Measurements from ENCODE around the gene PGLYRP4. TPM values are rescaled to one million over a fixed set of nuclear protein-coding genes. Genes with fewer than 3 reads are reported as not detected.

PGLYRP4 gene
- total and polyA plus RNA-seq, 2 experiments from 2014 or later, result not detected

DNA sequence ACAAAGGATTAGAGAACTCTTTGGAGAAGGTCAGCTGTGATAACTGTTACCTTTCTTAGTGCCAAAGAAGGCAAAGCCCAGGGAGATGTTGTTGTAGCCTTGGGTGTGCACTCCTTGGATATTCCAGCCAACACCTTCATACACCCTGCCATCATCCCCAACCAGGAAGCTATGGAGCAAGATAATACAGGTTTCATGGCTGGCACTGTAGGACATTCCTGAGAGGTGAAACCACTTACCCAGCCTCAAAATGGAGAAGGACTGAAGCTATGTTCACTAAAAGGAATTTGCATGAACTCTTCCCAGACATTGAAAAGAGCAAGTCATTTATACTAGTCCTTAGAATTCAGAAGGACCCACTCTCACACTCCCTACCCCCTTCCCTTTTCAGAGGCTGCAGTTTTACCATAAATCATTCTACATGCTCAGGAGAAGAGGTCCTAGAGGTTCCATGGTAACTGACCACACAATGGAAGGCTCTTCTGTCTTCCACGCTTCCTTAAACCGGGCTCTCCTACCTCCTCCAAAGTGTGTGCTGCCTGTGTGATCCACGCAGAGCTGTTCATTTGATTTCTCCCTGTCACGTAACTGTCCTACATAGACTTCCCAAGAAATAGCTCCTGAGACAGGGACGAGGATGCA, 5.5 kb downstream of the PGLYRP4 start:
- in situ Hi-C loops (cut with MboI), result no loop called here
- DNase-seq, result no peak
- H3K27ac ChIP-seq, result no peak overlapping the region
- H3F3A ChIP-seq (ENCODE audit: insufficient read depth), result no peaks in the 10 kb centered on the region
- H2AFZ ChIP-seq, result no peak overlapping the region
- H3K79me2 ChIP-seq (ENCODE audit: insufficient read depth), result no peaks in the 10 kb centered on the region
- no peak for TF ChIP-seq EZH2phosphoT487 (IDR thresholded peaks at IDR 0.05; ENCODE audit: insufficient read depth, low read depth)
- no peak for TF ChIP-seq EZH2 (IDR thresholded peaks at IDR 0.05; ENCODE audit: insufficient read depth, poor library complexity, severe bottlenecking)
- H3K4me3 ChIP-seq, result no peak overlapping the region
- no peaks in the 10 kb centered on the region for H4K20me1 ChIP-seq (ENCODE audit: insufficient read depth)
- H3K9me2 ChIP-seq (ENCODE audit: insufficient read depth), result no peaks in the 10 kb centered on the region
- 18 to 22% methylated on average over 5 of the region's 5 CpGs for WGBS, 2 experiments (ENCODE audit: low coverage in 1 of 2, low lambda C conversion rate in 2 of 2, missing lambda C conversion rate in 2 of 2)
- no peaks in the 10 kb centered on the region for H3K9me3 ChIP-seq (ENCODE audit: low read depth)
- H3K36me3 ChIP-seq (ENCODE audit: low read depth), result no peaks in the 10 kb centered on the region
- H3K4me2 ChIP-seq (ENCODE audit: unreplicated experiment), result no peak overlapping the region
- no peak overlapping the region for H3K9ac ChIP-seq
- H3K4me1 ChIP-seq (ENCODE audit: insufficient read depth), result no peaks in the 10 kb centered on the region
- peaks cover 16% of the 10 kb centered on the region for H3K27me3 ChIP-seq (replicated peaks; ENCODE audit: insufficient read depth)

DNA sequence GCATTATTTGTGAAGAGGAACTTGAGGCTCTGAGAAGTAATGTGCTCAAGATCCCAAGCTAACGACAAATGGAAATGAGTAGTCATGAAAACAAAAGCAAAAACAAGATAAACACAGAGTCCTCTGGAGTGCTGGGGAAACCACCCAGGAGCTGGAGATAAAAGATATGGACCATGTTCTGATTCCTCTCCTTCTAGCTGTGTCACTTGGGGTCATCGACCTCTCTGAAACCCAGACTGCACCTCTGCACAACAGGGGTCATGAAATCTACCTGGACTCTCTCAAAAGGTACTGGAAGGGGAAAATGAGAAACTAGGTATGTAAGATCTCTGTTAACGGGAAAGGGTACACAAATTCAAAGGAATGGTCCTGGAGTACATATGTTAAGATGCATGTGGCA, 6.5 kb downstream of the PGLYRP4 start:
- Histone ChIP-seq H3K4me3 (no peak overlapping the region), H3K27me3 (replicated peaks; ENCODE audit: insufficient read depth) (peaks cover 16% of the 10 kb centered on the region), H3K4me1 (ENCODE audit: insufficient read depth) (no peaks in the 10 kb centered on the region), H2AFZ (no peak overlapping the region), H3K9me2 (ENCODE audit: insufficient read depth) (no peaks in the 10 kb centered on the region), H3F3A (ENCODE audit: insufficient read depth) (no peaks in the 10 kb centered on the region), H3K79me2 (ENCODE audit: insufficient read depth) (no peaks in the 10 kb centered on the region), H4K20me1 (ENCODE audit: insufficient read depth) (no peaks in the 10 kb centered on the region), H3K4me2 (ENCODE audit: unreplicated experiment) (no peak overlapping the region), H3K9me3 (ENCODE audit: low read depth) (no peaks in the 10 kb centered on the region), H3K27ac (no peak overlapping the region), H3K9ac (no peak overlapping the region), H3K36me3 (ENCODE audit: low read depth) (no peaks in the 10 kb centered on the region)
- in situ Hi-C loops (cut with MboI), result no loop called here
- 45 to 57% methylated on average over 3 of the region's 3 CpGs for WGBS, 2 experiments (ENCODE audit: low coverage in 1 of 2, low lambda C conversion rate in 2 of 2, missing lambda C conversion rate in 2 of 2)
- TF ChIP-seq EZH2phosphoT487 (IDR thresholded peaks at IDR 0.05; ENCODE audit: insufficient read depth, low read depth), result no peak
- TF ChIP-seq EZH2 (IDR thresholded peaks at IDR 0.05; ENCODE audit: insufficient read depth, poor library complexity, severe bottlenecking), result no peak
- no peak for DNase-seq

DNA sequence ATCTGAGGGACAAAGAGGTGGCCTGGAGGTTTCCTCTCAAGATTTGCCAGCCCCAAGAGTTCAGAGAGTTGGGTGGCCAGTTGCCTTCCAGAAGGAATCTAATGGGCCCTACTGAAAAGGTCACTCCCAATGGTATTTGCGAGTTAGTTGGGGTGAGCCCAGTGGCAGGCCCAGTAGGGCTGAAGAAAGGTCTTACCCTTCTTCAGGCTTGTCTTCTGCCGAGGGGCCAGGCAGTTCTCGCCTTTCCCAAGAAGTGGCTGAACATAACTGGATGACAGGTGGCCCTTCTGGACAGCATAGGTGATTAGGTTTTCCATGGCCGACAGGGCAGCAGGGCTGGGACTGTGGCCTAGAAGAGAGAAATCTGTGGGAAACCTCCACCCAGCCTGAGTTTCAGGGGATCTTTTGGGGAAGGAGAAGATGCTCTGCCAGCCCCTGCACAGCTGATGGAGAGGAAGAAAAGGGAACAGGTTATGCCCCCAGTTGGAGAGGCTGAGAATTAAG, 7.2 kb downstream of the PGLYRP4 start:
- Histone ChIP-seq H3K4me3 (no peak overlapping the region), H3K9ac (no peak overlapping the region), H4K20me1 (ENCODE audit: insufficient read depth) (no peaks in the 10 kb centered on the region), H3K36me3 (ENCODE audit: low read depth) (no peaks in the 10 kb centered on the region), H3K27me3 (replicated peaks; ENCODE audit: insufficient read depth) (peaks cover 16% of the 10 kb centered on the region), H3K27ac (no peak overlapping the region), H3F3A (ENCODE audit: insufficient read depth) (no peaks in the 10 kb centered on the region), H3K4me2 (ENCODE audit: unreplicated experiment) (no peak overlapping the region), H2AFZ (no peak overlapping the region), H3K79me2 (ENCODE audit: insufficient read depth) (no peaks in the 10 kb centered on the region), H3K9me3 (ENCODE audit: low read depth) (no peaks in the 10 kb centered on the region), H3K9me2 (ENCODE audit: insufficient read depth) (no peaks in the 10 kb centered on the region), H3K4me1 (ENCODE audit: insufficient read depth) (no peaks in the 10 kb centered on the region)
- in situ Hi-C loops (cut with MboI), result no loop called here
- no peak for DNase-seq
- WGBS, 2 experiments (ENCODE audit: low coverage in 1 of 2, low lambda C conversion rate in 2 of 2, missing lambda C conversion rate in 2 of 2), result 55 to 61% methylated on average over 4 of the region's 4 CpGs
- no peak for TF ChIP-seq EZH2phosphoT487 (IDR thresholded peaks at IDR 0.05; ENCODE audit: insufficient read depth, low read depth)
- TF ChIP-seq EZH2 (IDR thresholded peaks at IDR 0.05; ENCODE audit: insufficient read depth, poor library complexity, severe bottlenecking), result no peak

DNA sequence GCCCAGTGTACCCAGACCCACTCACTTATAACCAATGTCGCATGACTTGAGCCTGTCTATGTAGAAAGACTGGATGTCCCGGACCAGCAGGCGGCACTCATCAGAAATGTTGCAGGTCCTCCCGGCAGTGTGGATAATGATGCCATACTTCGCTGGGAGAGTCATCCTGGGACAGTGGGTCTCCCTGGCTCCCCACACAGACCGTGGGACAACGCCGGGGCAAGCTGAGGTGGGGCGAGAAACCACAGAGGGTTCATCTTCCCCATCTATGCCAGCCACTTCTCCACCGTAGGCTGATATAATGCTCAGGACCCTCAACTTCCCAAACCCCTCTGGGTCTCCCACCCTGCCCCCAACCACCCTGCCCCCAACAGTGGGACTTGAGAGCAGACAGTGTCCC, 8.3 kb downstream of the PGLYRP4 start:
- WGBS, 2 experiments (ENCODE audit: low coverage in 1 of 2, low lambda C conversion rate in 2 of 2, missing lambda C conversion rate in 2 of 2), result 62 to 67% methylated on average over 10 of the region's 10 CpGs
- H3K9me3 ChIP-seq (ENCODE audit: low read depth), result no peaks in the 10 kb centered on the region
- in situ Hi-C loops (cut with MboI), result no loop called here

More for the DNA sequence above, 8.3 kb downstream of the PGLYRP4 start:
- Histone ChIP-seq H3F3A (ENCODE audit: insufficient read depth) (no peaks in the 10 kb centered on the region), H3K9me2 (ENCODE audit: insufficient read depth) (no peaks in the 10 kb centered on the region), H2AFZ (no peak overlapping the region), H3K9ac (no peak overlapping the region), H3K27me3 (replicated peaks; ENCODE audit: insufficient read depth) (peaks cover 8% of the 10 kb centered on the region), H3K4me3 (no peak overlapping the region), H3K27ac (no peak overlapping the region), H3K4me1 (ENCODE audit: insufficient read depth) (no peaks in the 10 kb centered on the region), H3K4me2 (ENCODE audit: unreplicated experiment) (no peak overlapping the region), H3K79me2 (ENCODE audit: insufficient read depth) (no peaks in the 10 kb centered on the region), H4K20me1 (ENCODE audit: insufficient read depth) (no peaks in the 10 kb centered on the region), H3K36me3 (ENCODE audit: low read depth) (no peaks in the 10 kb centered on the region)
- DNase-seq, result no peak
- TF ChIP-seq EZH2phosphoT487 (IDR thresholded peaks at IDR 0.05; ENCODE audit: insufficient read depth, low read depth), result no peak
- no peak for TF ChIP-seq EZH2 (IDR thresholded peaks at IDR 0.05; ENCODE audit: insufficient read depth, poor library complexity, severe bottlenecking)
